MCF 10A (cell line): ENCODE results near the gene COQ8B. TPM values are rescaled to one million over a fixed set of nuclear protein-coding genes. Genes with fewer than 3 reads are reported as not detected.

Source experiments
- BruUV-seq: library from RNA; stranded (reverse); fragments of 400-500 nt; replicated peaks from 2 replicates; lab custom pipeline; 2021; lab: Mats Ljungman, UMichigan
- CTCF ChIA-PET: fragments of 300-600 bp; sonication (Branson Sonifier 250); formaldehyde crosslinking; extraction: SDS; loops from one replicate; lab custom pipeline; 2021; ENCODE audit warnings: antibody characterized with exemption, inconsistent platforms; lab: Yijun Ruan, JAX
- POLR2A ChIA-PET: fragments of 300-600, 350-650 bp; sonication (Branson Sonifier 250); formaldehyde crosslinking; extraction: SDS; loops from one replicate; lab custom pipeline; 2020; ENCODE audit warnings: antibody characterized with exemption, inconsistent platforms; lab: Yijun Ruan, JAX
- DNase-seq: peaks from one replicate; pipeline ENCODE4 v3.0.0-alpha.2; 2018; ENCODE audit not compliant: unreplicated experiment
- H3K27ac Mint-ChIP-seq: one replicate; pipeline ENCODE4 v1.8.0; 2022; ENCODE audit warnings: mild to moderate bottlenecking, low read depth, mixed read lengths; ENCODE audit not compliant: unreplicated experiment
- H3K27me3 Mint-ChIP-seq: one replicate; pipeline ENCODE4 v1.8.0; 2022; ENCODE audit warnings: mixed read lengths; ENCODE audit not compliant: insufficient read depth, unreplicated experiment
- H3K36me3 Mint-ChIP-seq: one replicate; pipeline ENCODE4 v1.8.0; 2022; ENCODE audit warnings: mild to moderate bottlenecking, moderate library complexity, mixed read lengths; ENCODE audit not compliant: insufficient read depth, unreplicated experiment
- H3K4me1 Mint-ChIP-seq: one replicate; pipeline ENCODE4 v1.8.0; 2022; ENCODE audit warnings: mixed read lengths; ENCODE audit not compliant: insufficient read depth, unreplicated experiment
- H3K4me3 Mint-ChIP-seq: one replicate; pipeline ENCODE4 v1.8.0; 2022; ENCODE audit warnings: mild to moderate bottlenecking, moderate library complexity, mixed read lengths; ENCODE audit not compliant: unreplicated experiment
- H3K9me3 Mint-ChIP-seq: one replicate; pipeline ENCODE4 v1.8.0; 2022; ENCODE audit warnings: mixed read lengths; ENCODE audit not compliant: unreplicated experiment
- CTCF ChIP-seq: fragments of 200-600 bp; IDR thresholded peaks from one replicate; pipeline ENCODE4 v1.8.0; 2022; ENCODE audit warnings: antibody characterized with exemption, mild to moderate bottlenecking; ENCODE audit not compliant: unreplicated experiment
- intact Hi-C: fragments of 100-400 bp; cut with micrococcal nuclease; formaldehyde crosslinking; loops from 2 replicates; pipeline ENCODE4 v1.14.1; 2022
- total RNA-seq: library from RNA; stranded (reverse); gene quantifications from 2 replicates; pipeline ENCODE4 v1.2.3, GENCODE V29; 2022

COQ8B gene
- total RNA-seq, 1 experiment from 2014 or later: 46.7 TPM

- TSS peak; percentile 41 for BruUV-seq
- POLR2A ChIA-PET: interaction anchor here (0.6 to 5.3 kb wide), 20 partner anchors 11 to 542 kb away, joined by 3 to 76 read pairs (median 4); partner anchors contain the start of genes ACTMAP, NUMBL, RAB4B and SNRPA
- TF ChIP-seq CTCF: no peak
- H3K4me3 Mint-ChIP-seq: peak overlapping the region; percentile 92
- CTCF ChIA-PET: interaction anchor here (0.6 to 1.6 kb wide), 7 partner anchors 11 to 440 kb away, joined by 3 to 7 read pairs (median 4); partner anchors contain the start of genes ACTMAP and SNRPA
- intact Hi-C loops: no loop called here
- H3K27ac Mint-ChIP-seq: peak overlapping the region; percentile 95
- H3K36me3 Mint-ChIP-seq: peaks cover 78% of the 10 kb centered on the region
- peaks cover 33% of the 10 kb centered on the region for H3K4me1 Mint-ChIP-seq
- peak; percentile 57 for DNase-seq
- no peaks in the 10 kb centered on the region for H3K9me3 Mint-ChIP-seq
- H3K27me3 Mint-ChIP-seq: no peaks in the 10 kb centered on the region
Measured at GRCh38 chr19:40721936-40722661, 5.4 kb upstream of the COQ8B start.

DNA sequence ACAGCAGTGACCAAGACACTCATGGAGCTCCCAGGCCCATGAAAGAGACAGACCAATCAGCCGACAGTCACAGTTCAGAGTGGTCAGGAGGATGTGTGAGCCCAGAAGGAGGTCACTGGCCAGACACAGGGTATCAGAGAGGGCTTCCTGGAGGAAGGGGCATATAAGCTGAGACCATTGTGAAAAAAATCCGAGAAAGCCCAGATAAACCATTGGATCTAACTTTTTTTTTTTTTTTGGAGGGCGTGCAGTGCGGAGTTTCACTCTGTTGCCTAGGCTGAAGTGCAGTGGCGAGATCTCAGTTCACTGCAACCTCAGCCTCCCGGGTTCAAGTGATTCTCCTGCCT lies 4.4 kb upstream of the COQ8B start:
- no peak for TF ChIP-seq CTCF
- Mint-ChIP-seq H3K9me3 (no peaks in the 10 kb centered on the region), H3K36me3 (peaks cover 68% of the 10 kb centered on the region), H3K27ac (peak overlapping the region; percentile 95), H3K4me1 (peaks cover 33% of the 10 kb centered on the region), H3K27me3 (no peaks in the 10 kb centered on the region), H3K4me3 (peak overlapping the region; percentile 92)
- intact Hi-C loops: no loop called here
- ChIA-PET CTCF (interaction anchor here (1.0 to 1.1 kb wide), 3 partner anchors 15 to 61 kb away, joined by 3 read pairs; no protein-coding TSS in a partner anchor), POLR2A (interaction anchor here (0.6 to 5.3 kb wide), 21 partner anchors 15 to 1329 kb away, joined by 3 to 76 read pairs (median 5); partner anchors contain the start of genes ACTMAP, EGLN2, NUMBL and RAB4B)
- BruUV-seq: TSS peak; percentile 3
- no peak for DNase-seq

DNA sequence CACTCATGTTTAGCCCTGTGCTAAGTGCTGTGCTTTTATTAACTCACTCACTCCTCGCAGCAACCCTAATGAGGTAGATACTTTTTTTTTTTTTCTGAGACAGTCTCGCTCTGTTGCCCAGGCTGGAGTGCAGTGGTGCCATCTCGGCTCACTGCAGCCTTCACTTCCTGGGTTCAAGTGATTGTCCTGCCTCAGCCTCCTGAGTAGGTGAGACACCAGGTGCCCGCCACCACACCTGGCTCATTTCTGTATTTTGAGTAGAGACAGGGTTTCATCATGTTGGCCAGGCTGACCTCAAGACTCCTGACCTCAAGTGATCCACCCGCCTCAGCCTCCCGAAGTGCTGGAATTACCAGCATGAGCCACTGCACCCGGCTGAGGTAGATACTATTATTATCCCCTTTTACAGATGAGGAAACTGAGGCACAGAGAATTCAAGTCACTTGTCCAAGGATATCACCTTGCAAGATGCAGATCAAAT lies 2.8 kb upstream of the COQ8B start:
- peak; percentile 45 for DNase-seq
- Mint-ChIP-seq H3K27ac (peak overlapping the region; percentile 95), H3K27me3 (no peaks in the 10 kb centered on the region), H3K4me1 (peaks cover 46% of the 10 kb centered on the region), H3K36me3 (peaks cover 62% of the 10 kb centered on the region), H3K4me3 (peak overlapping the region; percentile 92), H3K9me3 (no peaks in the 10 kb centered on the region)
- intact Hi-C loops: no loop called here
- no peak for TF ChIP-seq CTCF
- CTCF ChIA-PET: interaction anchor here (0.6 to 0.9 kb wide), 3 partner anchors 35 to 414 kb away, joined by 4 read pairs; no protein-coding TSS in a partner anchor
- POLR2A ChIA-PET: interaction anchor here (0.6 to 3.7 kb wide), 15 partner anchors 8 to 840 kb away, joined by 3 to 43 read pairs (median 5); partner anchors contain the start of genes ACTMAP, EGLN2, NUMBL and RAB4B
- BruUV-seq: no TSS peak
